Gastrocnemius medialis (tissue), 4 donors: ENCODE data around the gene NKD1.

ENCODE experiments used
- POLR2A ChIP-seq, 2 donors: fragments of 450-650 bp; IDR thresholded peaks; one replicate each; pipeline ENCODE4 v1.6.1; 2017; ENCODE audit warnings: antibody characterized with exemption in 2 of 2, mild to moderate bottlenecking in 2 of 2, moderate library complexity in 2 of 2
- TF ChIP-seq, protein P1 (sequence below), 5 experiments: fragments of 450-650 bp in 3 of 5; fragments of 200-600 bp in 2 of 5; sonication (generic) in 2 of 5; IDR thresholded peaks in 4 of 5; conservative IDR thresholded peaks in 1 of 5; 1 replicate in 4 of 5; 2 replicates in 1 of 5; pipeline ENCODE4 v1.5.1; 2016 to 2019; ENCODE audit warnings: antibody characterized with exemption in 5 of 5, mild to moderate bottlenecking in 3 of 5, moderate library complexity in 3 of 5

DNA sequence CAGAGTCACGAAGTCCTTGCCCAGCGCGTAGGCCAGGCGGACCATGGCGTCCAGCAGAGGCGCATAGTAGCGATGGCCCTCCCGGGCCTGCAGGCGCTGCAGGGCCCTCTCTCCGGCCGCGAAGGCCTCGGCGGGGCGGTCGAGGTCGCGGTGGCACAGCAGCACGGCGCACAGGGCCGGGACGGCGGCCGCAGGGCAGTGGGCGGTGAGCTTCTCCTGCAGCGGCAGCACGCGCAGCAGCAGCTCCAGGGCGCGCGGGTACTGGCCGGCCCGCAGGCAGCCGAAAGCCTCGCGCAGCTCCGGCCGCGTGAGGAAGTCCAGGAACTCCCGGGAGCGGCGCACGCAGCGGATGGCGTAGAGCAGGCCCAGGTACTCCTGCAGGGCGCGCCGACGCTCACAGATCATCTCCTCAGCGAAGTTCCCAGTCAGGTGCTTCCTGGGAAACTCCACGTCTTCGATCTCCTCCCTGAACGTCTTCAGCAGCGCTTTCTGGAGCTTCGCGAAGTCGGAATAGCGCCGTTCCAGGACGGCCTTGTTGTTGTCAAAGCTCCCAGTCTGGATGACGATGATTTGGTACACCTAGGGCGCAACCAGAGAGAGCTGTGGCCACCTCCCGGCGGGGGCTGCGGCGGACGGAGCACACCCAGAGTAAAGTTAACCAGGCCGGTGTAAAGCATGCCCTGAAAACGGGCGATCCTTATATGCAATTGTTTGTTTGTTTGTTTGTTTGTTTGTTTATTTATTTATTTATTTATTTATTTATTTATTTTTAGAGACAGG is 125.5 kb downstream of the NKD1 start:
- TF ChIP-seq, protein P1, sequence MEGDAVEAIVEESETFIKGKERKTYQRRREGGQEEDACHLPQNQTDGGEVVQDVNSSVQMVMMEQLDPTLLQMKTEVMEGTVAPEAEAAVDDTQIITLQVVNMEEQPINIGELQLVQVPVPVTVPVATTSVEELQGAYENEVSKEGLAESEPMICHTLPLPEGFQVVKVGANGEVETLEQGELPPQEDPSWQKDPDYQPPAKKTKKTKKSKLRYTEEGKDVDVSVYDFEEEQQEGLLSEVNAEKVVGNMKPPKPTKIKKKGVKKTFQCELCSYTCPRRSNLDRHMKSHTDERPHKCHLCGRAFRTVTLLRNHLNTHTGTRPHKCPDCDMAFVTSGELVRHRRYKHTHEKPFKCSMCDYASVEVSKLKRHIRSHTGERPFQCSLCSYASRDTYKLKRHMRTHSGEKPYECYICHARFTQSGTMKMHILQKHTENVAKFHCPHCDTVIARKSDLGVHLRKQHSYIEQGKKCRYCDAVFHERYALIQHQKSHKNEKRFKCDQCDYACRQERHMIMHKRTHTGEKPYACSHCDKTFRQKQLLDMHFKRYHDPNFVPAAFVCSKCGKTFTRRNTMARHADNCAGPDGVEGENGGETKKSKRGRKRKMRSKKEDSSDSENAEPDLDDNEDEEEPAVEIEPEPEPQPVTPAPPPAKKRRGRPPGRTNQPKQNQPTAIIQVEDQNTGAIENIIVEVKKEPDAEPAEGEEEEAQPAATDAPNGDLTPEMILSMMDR (IDR thresholded peaks at IDR 0.05 in 4 of 5, conservative IDR thresholded peaks at IDR 0.05 in 1 of 5), result no peak
- TF ChIP-seq POLR2A (IDR thresholded peaks at IDR 0.05), result no peak
